ENCODE measurements around the gene CACNG4. TPM values are rescaled to one million over a fixed set of nuclear protein-coding genes. Genes with fewer than 3 reads are reported as not detected.

CACNG4 gene
- total RNA-seq, 1 experiment from 2014 or later: not detected

DNA sequence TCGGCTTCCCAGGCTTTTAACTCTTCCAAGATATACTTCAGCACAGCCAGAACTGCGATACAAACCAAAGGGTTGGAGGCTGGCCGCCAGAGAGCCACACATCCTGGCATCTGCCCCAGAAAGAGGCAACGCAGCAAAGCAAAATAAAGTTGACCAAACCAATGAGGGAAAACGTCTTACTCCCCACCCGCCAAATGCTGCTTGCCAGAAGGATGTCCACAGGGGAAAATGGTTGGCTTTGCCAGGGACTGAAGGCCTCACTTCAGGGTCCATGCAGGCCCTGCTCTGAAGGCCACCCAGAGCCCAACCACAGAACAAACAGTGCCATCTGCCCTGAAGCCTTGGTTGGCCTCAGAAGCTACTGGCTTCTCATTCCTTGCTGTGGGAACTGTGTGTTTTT is 94.9 kb downstream of the CACNG4 start:
- DNase-seq (ENCODE audit: low read depth, low spot score) (no peak), ATAC-seq (no peak)
- BruUV-seq (replicated peaks): no TSS peak
- H3K4me1 ChIP-seq (ENCODE audit: control insufficient read depth in 1 of 2, insufficient read depth in 2 of 2, low read length in 2 of 2): no peaks in the 10 kb centered on the region
- H3K9me2 ChIP-seq (ENCODE audit: insufficient read depth): no peaks in the 10 kb centered on the region
- RAD21 ChIA-PET (ENCODE audit: low non-redundant PET in 1 of 2, low total read pairs in 2 of 2, uncharacterized antibody in 2 of 2, unreplicated experiment in 2 of 2): no interaction called here
- CTCF ChIA-PET: no interaction called here
- H3K9ac ChIP-seq (ENCODE audit: low read length): no peak overlapping the region
- H4K20me1 ChIP-seq (ENCODE audit: insufficient read depth): no peaks in the 10 kb centered on the region
- no peak overlapping the region for H3K4me3 ChIP-seq (replicated peaks in 1 of 2; ENCODE audit: low read depth in 1 of 2, low read length in 2 of 2)
- H3K27ac ChIP-seq (ENCODE audit: low read depth, low read length): no peak overlapping the region
- POLR2A ChIA-PET: no interaction called here
- no peaks in the 10 kb centered on the region for H3K27me3 ChIP-seq (ENCODE audit: insufficient read depth, low read length)
- intact Hi-C loops (cut with micrococcal nuclease): no loop called here
- no peaks in the 10 kb centered on the region for H3K9me3 ChIP-seq (ENCODE audit: control insufficient read depth in 1 of 2, insufficient read depth in 1 of 2, low read depth in 1 of 2, low read length in 2 of 2)
- no peak overlapping the region for H3K4me2 ChIP-seq (ENCODE audit: low read length)
- TF ChIP-seq TCF7L2 (IDR thresholded peaks at IDR 0.05; ENCODE audit: borderline replicate concordance, extremely low read depth, insufficient read depth, insufficient read length): no peak
- no peak for TF ChIP-seq SP1 (IDR thresholded peaks at IDR 0.05; ENCODE audit: low read depth)
- TF ChIP-seq FOSL1 (IDR thresholded peaks at IDR 0.05; ENCODE audit: low read depth): no peak
- TF ChIP-seq, protein P1, sequence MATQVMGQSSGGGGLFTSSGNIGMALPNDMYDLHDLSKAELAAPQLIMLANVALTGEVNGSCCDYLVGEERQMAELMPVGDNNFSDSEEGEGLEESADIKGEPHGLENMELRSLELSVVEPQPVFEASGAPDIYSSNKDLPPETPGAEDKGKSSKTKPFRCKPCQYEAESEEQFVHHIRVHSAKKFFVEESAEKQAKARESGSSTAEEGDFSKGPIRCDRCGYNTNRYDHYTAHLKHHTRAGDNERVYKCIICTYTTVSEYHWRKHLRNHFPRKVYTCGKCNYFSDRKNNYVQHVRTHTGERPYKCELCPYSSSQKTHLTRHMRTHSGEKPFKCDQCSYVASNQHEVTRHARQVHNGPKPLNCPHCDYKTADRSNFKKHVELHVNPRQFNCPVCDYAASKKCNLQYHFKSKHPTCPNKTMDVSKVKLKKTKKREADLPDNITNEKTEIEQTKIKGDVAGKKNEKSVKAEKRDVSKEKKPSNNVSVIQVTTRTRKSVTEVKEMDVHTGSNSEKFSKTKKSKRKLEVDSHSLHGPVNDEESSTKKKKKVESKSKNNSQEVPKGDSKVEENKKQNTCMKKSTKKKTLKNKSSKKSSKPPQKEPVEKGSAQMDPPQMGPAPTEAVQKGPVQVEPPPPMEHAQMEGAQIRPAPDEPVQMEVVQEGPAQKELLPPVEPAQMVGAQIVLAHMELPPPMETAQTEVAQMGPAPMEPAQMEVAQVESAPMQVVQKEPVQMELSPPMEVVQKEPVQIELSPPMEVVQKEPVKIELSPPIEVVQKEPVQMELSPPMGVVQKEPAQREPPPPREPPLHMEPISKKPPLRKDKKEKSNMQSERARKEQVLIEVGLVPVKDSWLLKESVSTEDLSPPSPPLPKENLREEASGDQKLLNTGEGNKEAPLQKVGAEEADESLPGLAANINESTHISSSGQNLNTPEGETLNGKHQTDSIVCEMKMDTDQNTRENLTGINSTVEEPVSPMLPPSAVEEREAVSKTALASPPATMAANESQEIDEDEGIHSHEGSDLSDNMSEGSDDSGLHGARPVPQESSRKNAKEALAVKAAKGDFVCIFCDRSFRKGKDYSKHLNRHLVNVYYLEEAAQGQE (IDR thresholded peaks at IDR 0.05; ENCODE audit: low read depth): no peak
- TF ChIP-seq CEBPB (IDR thresholded peaks at IDR 0.05; ENCODE audit: low read depth): no peak
- H3K79me2 ChIP-seq (ENCODE audit: insufficient read depth, low read length): no peaks in the 10 kb centered on the region
- H3K36me3 ChIP-seq (ENCODE audit: control insufficient read depth in 1 of 2, insufficient read depth in 2 of 2, low read length in 2 of 2): no peaks in the 10 kb centered on the region
- H2AFZ ChIP-seq (ENCODE audit: low read depth, low read length, poor library complexity, severe bottlenecking): no peak overlapping the region

DNA sequence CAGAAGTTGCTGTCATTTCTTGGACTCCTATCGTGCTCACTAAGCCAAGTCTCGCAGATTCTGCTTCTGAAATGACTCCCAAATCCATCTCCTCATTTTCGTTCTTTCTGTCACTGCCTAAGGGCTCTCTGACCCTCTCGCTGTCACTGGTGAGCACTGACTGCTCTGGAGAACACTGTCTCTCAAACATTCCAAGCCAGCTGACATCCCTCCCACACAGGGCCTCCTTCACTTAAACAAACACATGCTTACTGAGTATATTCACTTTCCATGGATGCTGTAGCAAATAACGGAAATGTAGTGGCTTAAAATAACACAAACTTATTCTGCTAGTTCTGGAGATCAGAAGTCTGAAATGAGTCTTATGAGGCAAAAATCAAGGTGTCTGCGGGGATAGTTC is 98.6 kb downstream of the CACNG4 start:
- DNase-seq (ENCODE audit: low read depth, low spot score) (no peak), ATAC-seq (no peak)
- H2AFZ ChIP-seq (ENCODE audit: low read depth, low read length, poor library complexity, severe bottlenecking): no peak overlapping the region
- intact Hi-C loops (cut with micrococcal nuclease): no loop called here
- H3K79me2 ChIP-seq (ENCODE audit: insufficient read depth, low read length): no peaks in the 10 kb centered on the region
- RAD21 ChIA-PET (ENCODE audit: low non-redundant PET in 1 of 2, low total read pairs in 2 of 2, uncharacterized antibody in 2 of 2, unreplicated experiment in 2 of 2): no interaction called here
- CTCF ChIA-PET: no interaction called here
- no peaks in the 10 kb centered on the region for H3K4me1 ChIP-seq (ENCODE audit: control insufficient read depth in 1 of 2, insufficient read depth in 2 of 2, low read length in 2 of 2)
- POLR2A ChIA-PET: no interaction called here
- BruUV-seq (replicated peaks): no TSS peak
- no peak overlapping the region for H3K4me3 ChIP-seq (replicated peaks in 1 of 2; ENCODE audit: low read depth in 1 of 2, low read length in 2 of 2)
- no peaks in the 10 kb centered on the region for H3K9me2 ChIP-seq (ENCODE audit: insufficient read depth)
- H4K20me1 ChIP-seq (ENCODE audit: insufficient read depth): no peaks in the 10 kb centered on the region
- no peak overlapping the region for H3K4me2 ChIP-seq (ENCODE audit: low read length)
- no peak overlapping the region for H3K27ac ChIP-seq (ENCODE audit: low read depth, low read length)
- H3K9me3 ChIP-seq (ENCODE audit: control insufficient read depth in 1 of 2, insufficient read depth in 1 of 2, low read depth in 1 of 2, low read length in 2 of 2): no peaks in the 10 kb centered on the region
- no peaks in the 10 kb centered on the region for H3K36me3 ChIP-seq (ENCODE audit: control insufficient read depth in 1 of 2, insufficient read depth in 2 of 2, low read length in 2 of 2)
- H3K9ac ChIP-seq (ENCODE audit: low read length): no peak overlapping the region
- TF ChIP-seq ELF1 (IDR thresholded peaks at IDR 0.05; ENCODE audit: borderline replicate concordance, low read depth) (no peak), SRF (IDR thresholded peaks at IDR 0.05; ENCODE audit: low read depth) (no peak), EZH2 (IDR thresholded peaks at IDR 0.05) (no peak), JUND (IDR thresholded peaks at IDR 0.05) (no peak), CEBPB (IDR thresholded peaks at IDR 0.05; ENCODE audit: low read depth) (no peak)
- TF ChIP-seq, protein P2, sequence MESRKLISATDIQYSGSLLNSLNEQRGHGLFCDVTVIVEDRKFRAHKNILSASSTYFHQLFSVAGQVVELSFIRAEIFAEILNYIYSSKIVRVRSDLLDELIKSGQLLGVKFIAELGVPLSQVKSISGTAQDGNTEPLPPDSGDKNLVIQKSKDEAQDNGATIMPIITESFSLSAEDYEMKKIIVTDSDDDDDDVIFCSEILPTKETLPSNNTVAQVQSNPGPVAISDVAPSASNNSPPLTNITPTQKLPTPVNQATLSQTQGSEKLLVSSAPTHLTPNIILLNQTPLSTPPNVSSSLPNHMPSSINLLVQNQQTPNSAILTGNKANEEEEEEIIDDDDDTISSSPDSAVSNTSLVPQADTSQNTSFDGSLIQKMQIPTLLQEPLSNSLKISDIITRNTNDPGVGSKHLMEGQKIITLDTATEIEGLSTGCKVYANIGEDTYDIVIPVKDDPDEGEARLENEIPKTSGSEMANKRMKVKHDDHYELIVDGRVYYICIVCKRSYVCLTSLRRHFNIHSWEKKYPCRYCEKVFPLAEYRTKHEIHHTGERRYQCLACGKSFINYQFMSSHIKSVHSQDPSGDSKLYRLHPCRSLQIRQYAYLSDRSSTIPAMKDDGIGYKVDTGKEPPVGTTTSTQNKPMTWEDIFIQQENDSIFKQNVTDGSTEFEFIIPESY (IDR thresholded peaks at IDR 0.05; ENCODE audit: extremely low read depth, insufficient replicate concordance, low read length): no peak
- TF ChIP-seq, protein P3, sequence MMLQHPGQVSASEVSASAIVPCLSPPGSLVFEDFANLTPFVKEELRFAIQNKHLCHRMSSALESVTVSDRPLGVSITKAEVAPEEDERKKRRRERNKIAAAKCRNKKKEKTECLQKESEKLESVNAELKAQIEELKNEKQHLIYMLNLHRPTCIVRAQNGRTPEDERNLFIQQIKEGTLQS (IDR thresholded peaks at IDR 0.05): no peak
- no peaks in the 10 kb centered on the region for H3K27me3 ChIP-seq (ENCODE audit: insufficient read depth, low read length)

Data from HCT116 (cell line).